PC-9 (cell line): ENCODE results near the gene ITPKC. TPM values are rescaled to one million over a fixed set of nuclear protein-coding genes. Genes with fewer than 3 reads are reported as not detected.

Source experiments
- BruUV-seq: library from RNA; stranded (reverse); fragments of 400-500 nt; replicated peaks from 2 replicates; lab custom pipeline; 2021; lab: Mats Ljungman, UMichigan
- CTCF ChIA-PET: fragments of 300-600 bp; sonication (Branson Sonifier 250); formaldehyde crosslinking; loops from one replicate; lab custom pipeline; 2022; ENCODE audit warnings: antibody characterized with exemption; lab: Charles Lee
- POLR2A ChIA-PET: fragments of 300-600 bp; sonication (Branson Sonifier 250); formaldehyde crosslinking; loops from one replicate; lab custom pipeline; 2022; ENCODE audit warnings: antibody characterized with exemption; ENCODE audit not compliant: unreplicated experiment; lab: Charles Lee
- DNase-seq, 2 experiments: peaks; one replicate each; pipeline versions ENCODE4 v3.0.0 to v3.0.0-alpha.2; 2015 to 2022; ENCODE audit warnings: mixed read lengths in 1 of 2
- H2AFZ ChIP-seq: fragments of 200-600 bp; sonication (generic); 2 replicates; pipeline ENCODE4 v1.8.1; 2017; ENCODE audit warnings: antibody characterized with exemption
- H3F3A ChIP-seq: fragments of 200-600 bp; sonication (generic); 2 replicates; pipeline ENCODE4 v1.8.1; 2017; ENCODE audit warnings: antibody characterized with exemption, mild to moderate bottlenecking, low read depth; ENCODE audit not compliant: insufficient read depth
- H3K27ac ChIP-seq: fragments of 200-600 bp; sonication (generic); 2 replicates; pipeline ENCODE4 v1.6.1; 2016; ENCODE audit warnings: mixed run types
- H3K27me3 ChIP-seq: fragments of 200-600 bp; sonication (generic); 2 replicates; pipeline ENCODE4 v1.6.1; 2016; ENCODE audit warnings: low read depth, mixed run types; ENCODE audit not compliant: insufficient read depth
- H3K36me3 ChIP-seq: fragments of 200-600 bp; sonication (generic); 2 replicates; pipeline ENCODE4 v1.6.1; 2016; ENCODE audit warnings: low read depth, mixed run types
- H3K4me1 ChIP-seq: fragments of 200-600 bp; sonication (generic); replicated peaks from 2 replicates; pipeline ENCODE4 v1.6.1; 2016; ENCODE audit warnings: mixed run types; ENCODE audit not compliant: insufficient read depth
- H3K4me2 ChIP-seq: fragments of 200-600 bp; sonication (generic); 2 replicates; pipeline ENCODE4 v1.6.1; 2017; ENCODE audit warnings: mixed run types
- H3K4me3 ChIP-seq: fragments of 200-600 bp; sonication (generic); 2 replicates; pipeline ENCODE4 v1.6.1; 2016; ENCODE audit warnings: mixed run types
- H3K79me2 ChIP-seq: fragments of 200-600 bp; sonication (generic); 2 replicates; pipeline ENCODE4 v1.6.1; 2017; ENCODE audit warnings: low read depth, mixed run types
- H3K9me2 ChIP-seq: fragments of 200-600 bp; sonication (generic); 2 replicates; pipeline ENCODE4 v1.8.1; 2017; ENCODE audit warnings: mild to moderate bottlenecking; ENCODE audit not compliant: insufficient read depth
- H3K9me3 ChIP-seq: fragments of 200-600 bp; sonication (generic); 2 replicates; pipeline ENCODE4 v1.8.1; 2016; ENCODE audit warnings: low read depth; ENCODE audit not compliant: insufficient read depth
- H4K20me1 ChIP-seq: fragments of 200-600 bp; sonication (generic); 2 replicates; pipeline ENCODE4 v1.8.1; 2017; ENCODE audit not compliant: insufficient read depth
- EZH2 ChIP-seq: fragments of 200-600 bp; sonication (generic); IDR thresholded peaks from 2 replicates; pipeline ENCODE4 v1.8.0; 2017; ENCODE audit warnings: antibody characterized with exemption, low read depth
- intact Hi-C: fragments of 100-400 bp; cut with micrococcal nuclease; formaldehyde crosslinking; loops from one replicate; pipeline ENCODE4 v1.10.0; 2022; ENCODE audit not compliant: unreplicated experiment
- total RNA-seq: library from RNA; stranded (reverse); gene quantifications from 2 replicates; pipeline ENCODE4 v1.2.3, GENCODE V29; 2021
- TF ChIP-seq, protein P1 (sequence below): fragments of 200-600 bp; sonication (generic); conservative IDR thresholded peaks from 2 replicates; pipeline ENCODE4 v1.6.1; 2017; ENCODE audit warnings: mixed run types, antibody characterized with exemption, mild to moderate bottlenecking, moderate library complexity

ITPKC gene
- total RNA-seq, 1 experiment from 2014 or later, result 17.6 TPM

DNA sequence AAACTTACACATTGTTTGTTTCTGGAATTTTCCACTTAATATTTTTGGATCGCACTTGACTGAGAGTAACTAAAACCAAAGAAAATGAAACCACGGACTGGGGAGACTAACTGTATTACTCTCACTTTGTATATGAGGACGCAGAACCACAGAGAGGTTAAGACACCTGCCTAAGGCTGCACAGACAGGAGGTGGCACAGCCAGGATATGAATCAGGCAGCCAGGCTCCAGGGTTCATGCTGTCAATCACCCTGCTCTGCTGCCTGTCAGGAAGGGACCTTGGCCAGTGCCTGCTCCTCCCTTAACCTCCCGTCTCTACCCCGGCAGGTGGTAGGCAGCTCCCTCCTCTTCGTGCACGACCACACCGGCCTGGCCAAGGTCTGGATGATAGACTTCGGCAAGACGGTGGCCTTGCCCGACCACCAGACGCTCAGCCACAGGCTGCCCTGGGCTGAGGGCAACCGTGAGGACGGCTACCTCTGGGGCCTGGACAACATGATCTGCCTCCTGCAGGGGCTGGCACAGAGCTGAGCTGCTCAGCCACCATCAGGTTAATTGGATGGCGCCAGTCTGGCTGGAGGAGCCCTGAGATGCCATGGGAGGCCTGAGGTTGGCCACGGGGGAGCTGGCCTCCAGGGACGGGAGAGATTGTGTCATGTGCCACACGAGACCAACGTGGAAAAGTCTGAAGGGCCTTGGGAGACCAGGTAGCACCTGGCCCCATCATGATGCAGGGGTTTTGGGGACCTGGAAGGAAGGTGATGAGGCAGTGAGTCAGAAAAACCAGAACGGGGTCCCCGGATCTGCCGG is 22.3 kb downstream of the ITPKC start:
- no peak for TF ChIP-seq EZH2
- TF ChIP-seq, protein P1, sequence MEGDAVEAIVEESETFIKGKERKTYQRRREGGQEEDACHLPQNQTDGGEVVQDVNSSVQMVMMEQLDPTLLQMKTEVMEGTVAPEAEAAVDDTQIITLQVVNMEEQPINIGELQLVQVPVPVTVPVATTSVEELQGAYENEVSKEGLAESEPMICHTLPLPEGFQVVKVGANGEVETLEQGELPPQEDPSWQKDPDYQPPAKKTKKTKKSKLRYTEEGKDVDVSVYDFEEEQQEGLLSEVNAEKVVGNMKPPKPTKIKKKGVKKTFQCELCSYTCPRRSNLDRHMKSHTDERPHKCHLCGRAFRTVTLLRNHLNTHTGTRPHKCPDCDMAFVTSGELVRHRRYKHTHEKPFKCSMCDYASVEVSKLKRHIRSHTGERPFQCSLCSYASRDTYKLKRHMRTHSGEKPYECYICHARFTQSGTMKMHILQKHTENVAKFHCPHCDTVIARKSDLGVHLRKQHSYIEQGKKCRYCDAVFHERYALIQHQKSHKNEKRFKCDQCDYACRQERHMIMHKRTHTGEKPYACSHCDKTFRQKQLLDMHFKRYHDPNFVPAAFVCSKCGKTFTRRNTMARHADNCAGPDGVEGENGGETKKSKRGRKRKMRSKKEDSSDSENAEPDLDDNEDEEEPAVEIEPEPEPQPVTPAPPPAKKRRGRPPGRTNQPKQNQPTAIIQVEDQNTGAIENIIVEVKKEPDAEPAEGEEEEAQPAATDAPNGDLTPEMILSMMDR, result no peak
- Histone ChIP-seq H2AFZ (no peak overlapping the region), H3K9me2 (no peaks in the 10 kb centered on the region), H3K4me1 (peaks cover 15% of the 10 kb centered on the region), H4K20me1 (no peaks in the 10 kb centered on the region; the same call in 1 of the 2 replicates), H3K4me2 (no peak overlapping the region), H3K79me2 (no peaks in the 10 kb centered on the region), H3K36me3 (peaks cover 9% of the 10 kb centered on the region; the same call in 1 of the 2 replicates), H3K9me3 (no peaks in the 10 kb centered on the region), H3K27me3 (no peaks in the 10 kb centered on the region), H3K27ac (no peak overlapping the region), H3F3A (peaks cover 31% of the 10 kb centered on the region), H3K4me3 (no peak overlapping the region)
- CTCF ChIA-PET, result no interaction called here
- DNase-seq, result no peak
- intact Hi-C loops, result no loop called here
- POLR2A ChIA-PET, result no interaction called here
- no TSS peak for BruUV-seq

DNA sequence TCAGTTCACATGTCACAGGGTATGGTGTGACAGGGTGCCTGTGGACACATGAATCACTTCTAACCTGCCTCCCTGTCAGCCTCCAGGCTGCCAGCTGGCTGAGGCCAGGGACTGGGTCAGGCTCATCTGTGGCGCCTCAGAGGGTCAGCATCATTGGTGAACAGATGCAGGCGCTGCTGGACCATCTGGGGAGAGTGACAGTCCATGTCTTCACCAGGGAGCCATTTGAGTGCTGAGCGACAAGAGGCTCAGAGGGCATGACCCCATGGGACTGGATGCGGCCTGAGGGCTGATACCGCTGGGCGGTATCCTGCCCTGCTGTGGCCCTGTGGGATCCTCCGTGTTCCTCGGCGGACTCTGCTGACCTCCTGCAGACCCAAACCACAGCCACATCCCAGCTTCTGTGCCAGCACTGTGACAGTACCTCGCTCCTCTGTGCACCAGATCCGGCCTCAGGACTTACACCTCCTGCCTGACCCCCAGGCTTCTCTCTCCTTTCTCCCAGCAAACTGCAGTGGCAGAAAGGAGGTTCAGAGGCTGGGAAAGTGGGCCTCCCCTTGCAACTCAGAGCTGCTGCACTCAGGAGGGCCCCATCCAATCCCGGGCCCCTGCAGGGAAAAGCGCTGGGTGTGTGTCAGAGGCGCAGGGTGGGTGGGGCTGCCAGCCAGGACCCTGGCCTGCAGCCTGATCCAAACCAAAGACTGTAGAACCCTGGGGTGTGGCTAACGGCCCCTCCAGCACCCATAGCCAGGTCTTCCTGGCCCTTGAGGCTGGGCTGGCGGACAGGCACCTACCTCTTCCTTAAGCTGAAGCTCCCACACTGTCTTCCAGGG is 23.2 kb downstream of the ITPKC start:
- no peak overlapping the region for H3K4me2 ChIP-seq
- H3K79me2 ChIP-seq, result no peaks in the 10 kb centered on the region
- H3K27me3 ChIP-seq, result no peaks in the 10 kb centered on the region
- DNase-seq, result no peak
- peaks cover 31% of the 10 kb centered on the region for H3F3A ChIP-seq
- BruUV-seq, result no TSS peak
- CTCF ChIA-PET, result no interaction called here
- peaks cover 15% of the 10 kb centered on the region for H3K4me1 ChIP-seq
- H3K36me3 ChIP-seq, result peaks cover 9% of the 10 kb centered on the region; the same call in 1 of the 2 replicates
- H3K27ac ChIP-seq, result no peak overlapping the region
- POLR2A ChIA-PET, result no interaction called here
- H3K9me3 ChIP-seq, result no peaks in the 10 kb centered on the region
- H4K20me1 ChIP-seq, result no peaks in the 10 kb centered on the region; the same call in 1 of the 2 replicates
- H2AFZ ChIP-seq, result no peak overlapping the region
- intact Hi-C loops, result no loop called here
- no peak overlapping the region for H3K4me3 ChIP-seq
- no peaks in the 10 kb centered on the region for H3K9me2 ChIP-seq
- TF ChIP-seq EZH2, result no peak
- TF ChIP-seq, protein P1, result no peak

DNA sequence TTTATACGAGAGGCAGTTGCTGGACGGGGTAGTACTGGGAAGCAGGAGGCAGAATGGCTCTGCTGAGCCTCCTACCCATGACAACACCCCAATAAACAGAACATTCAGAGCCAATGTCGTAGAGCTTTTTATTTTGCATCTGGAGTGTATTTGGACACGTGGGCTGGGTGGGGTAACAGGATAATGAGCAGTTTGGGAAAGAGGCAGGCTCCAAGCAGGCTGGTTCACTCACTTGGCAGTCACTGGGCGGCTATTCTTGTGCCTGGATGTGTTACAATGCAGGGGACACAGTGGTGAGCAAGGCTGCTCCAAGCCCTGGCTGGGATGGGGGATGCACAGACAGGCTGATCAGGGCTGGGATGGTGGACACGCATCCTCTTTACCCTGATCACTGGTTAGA is 23.8 kb downstream of the ITPKC start:
- no peak overlapping the region for H3K27ac ChIP-seq
- no peak overlapping the region for H3K4me3 ChIP-seq
- peaks cover 29% of the 10 kb centered on the region for H3F3A ChIP-seq
- H3K36me3 ChIP-seq, result peaks cover 9% of the 10 kb centered on the region; the same call in 1 of the 2 replicates
- CTCF ChIA-PET, result no interaction called here
- no peak overlapping the region for H2AFZ ChIP-seq
- H3K9me2 ChIP-seq, result no peaks in the 10 kb centered on the region
- no peak overlapping the region for H3K4me2 ChIP-seq
- BruUV-seq, result no TSS peak
- peaks cover 14% of the 10 kb centered on the region for H3K4me1 ChIP-seq
- no peaks in the 10 kb centered on the region for H3K27me3 ChIP-seq
- POLR2A ChIA-PET, result no interaction called here
- TF ChIP-seq, protein P1, result no peak
- no peak for TF ChIP-seq EZH2
- no peaks in the 10 kb centered on the region for H3K79me2 ChIP-seq
- no peak for DNase-seq
- intact Hi-C loops, result no loop called here
- H4K20me1 ChIP-seq, result no peaks in the 10 kb centered on the region; the same call in 1 of the 2 replicates
- no peaks in the 10 kb centered on the region for H3K9me3 ChIP-seq
